ENCODE results near the gene EXOSC5.

EXOSC5 gene

GRCh38 chr19:41339936-41340335 is 57.2 kb downstream of the EXOSC5 start:
- no peak for DNase-seq

Measured in NCI-H82 (cell line).